Progenitor cell of endocrine pancreas (in vitro differentiated cells): Measurements from ENCODE around the gene GPR137B. TPM values are rescaled to one million over a fixed set of nuclear protein-coding genes. Genes with fewer than 3 reads are reported as not detected.

Experiments used
- DNase-seq: peaks from one replicate; pipeline ENCODE4 v3.0.0; 2021; ENCODE audit warnings: low spot score; ENCODE audit not compliant: unreplicated experiment
- H3K27ac Mint-ChIP-seq: 2 replicates; pipeline ENCODE4 v1.8.0; 2021; ENCODE audit warnings: mild to moderate bottlenecking, moderate library complexity, mixed read lengths
- H3K27me3 Mint-ChIP-seq: 2 replicates; pipeline ENCODE4 v1.8.0; 2021; ENCODE audit warnings: mixed read lengths
- H3K36me3 Mint-ChIP-seq: 2 replicates; pipeline ENCODE4 v1.8.0; 2022; ENCODE audit warnings: mixed read lengths; ENCODE audit not compliant: insufficient read depth
- H3K4me1 Mint-ChIP-seq: 2 replicates; pipeline ENCODE4 v1.8.0; 2021; ENCODE audit warnings: low read depth, mixed read lengths
- H3K4me3 Mint-ChIP-seq: 2 replicates; pipeline ENCODE4 v1.8.0; 2021; ENCODE audit warnings: low read depth, mild to moderate bottlenecking, moderate library complexity, mixed read lengths
- H3K9me3 Mint-ChIP-seq: 2 replicates; pipeline ENCODE4 v1.8.0; 2021; ENCODE audit warnings: low read depth, mixed read lengths
- CTCF ChIP-seq: fragments of 200-600 bp; sonication (generic); IDR thresholded peaks from one replicate; pipeline ENCODE4 v1.5.0; 2021; ENCODE audit warnings: antibody characterized with exemption, mild to moderate bottlenecking; ENCODE audit not compliant: unreplicated experiment
- total RNA-seq: library from RNA; stranded (reverse); gene quantifications from 2 replicates; pipeline ENCODE4 v1.2.1, GENCODE V29; 2021

Gene GPR137B
- total RNA-seq, 1 donor from 2014 or later = 6.9 TPM

GRCh38 chr1:236253918-236254637, 111.7 kb downstream of the GPR137B start:
- Mint-ChIP-seq H3K4me1 (no peaks in the 10 kb centered on the region), H3K4me3 (no peak overlapping the region), H3K36me3 (peaks cover 11% of the 10 kb centered on the region), H3K27ac (no peak overlapping the region), H3K9me3 (peaks cover 13% of the 10 kb centered on the region), H3K27me3 (peaks cover 41% of the 10 kb centered on the region)
- TF ChIP-seq CTCF = no peak
- no peak for DNase-seq

DNA sequence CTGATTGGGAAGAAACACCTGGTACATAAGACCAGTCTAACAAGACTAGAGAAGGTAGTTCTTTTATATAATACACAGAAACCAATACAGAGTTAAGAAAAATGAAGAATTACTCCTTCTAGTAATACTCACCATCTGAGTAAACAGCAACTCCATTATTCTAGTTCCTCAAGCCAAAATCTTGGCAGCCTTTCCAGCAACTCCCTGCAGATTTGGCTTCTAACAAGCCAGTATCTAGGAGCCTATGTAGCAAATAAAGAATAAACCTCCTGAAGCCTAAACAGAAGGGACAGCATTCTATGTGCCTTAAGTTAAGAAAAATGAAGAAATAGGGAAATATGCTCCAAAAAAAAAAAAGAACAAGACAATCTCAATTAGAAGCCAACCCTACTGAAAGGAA, 114.9 kb downstream of the GPR137B start:
- H3K4me3 Mint-ChIP-seq = no peak overlapping the region
- no peak for DNase-seq
- H3K27ac Mint-ChIP-seq = no peak overlapping the region
- H3K9me3 Mint-ChIP-seq = peaks cover 33% of the 10 kb centered on the region
- H3K36me3 Mint-ChIP-seq = peaks cover 28% of the 10 kb centered on the region
- H3K27me3 Mint-ChIP-seq = peaks cover 43% of the 10 kb centered on the region
- peaks cover 3% of the 10 kb centered on the region for H3K4me1 Mint-ChIP-seq
- no peak for TF ChIP-seq CTCF

GRCh38 chr1:236258114-236258622, 115.8 kb downstream of the GPR137B start:
- peaks cover 43% of the 10 kb centered on the region for H3K27me3 Mint-ChIP-seq
- peaks cover 3% of the 10 kb centered on the region for H3K4me1 Mint-ChIP-seq
- H3K36me3 Mint-ChIP-seq = peaks cover 31% of the 10 kb centered on the region
- no peak overlapping the region for H3K4me3 Mint-ChIP-seq
- peaks cover 33% of the 10 kb centered on the region for H3K9me3 Mint-ChIP-seq
- no peak for DNase-seq
- TF ChIP-seq CTCF = no peak
- no peak overlapping the region for H3K27ac Mint-ChIP-seq

Other genes with a start within 250 kb of the GPR137B start
- gene NID1, start 77.4 kb upstream of the GPR137B start, total RNA-seq = 21.0 and 24.4 TPM in 2 replicates
- 15.1 and 15.4 TPM in 2 replicates for gene ERO1B, start 139.4 kb downstream of the GPR137B start, total RNA-seq